PC-3 (cell line): Measurements from ENCODE around the gene WLS. TPM values are rescaled to one million over a fixed set of nuclear protein-coding genes. Genes with fewer than 3 reads are reported as not detected.

ENCODE experiments used
- ATAC-seq: fragments of 200-7000 bp; cut with Tn5 transposase; 2 replicates; pipeline ENCODE4 v1.9.1; 2020; ENCODE audit warnings: mild to moderate bottlenecking, moderate library complexity
- BruUV-seq: library from RNA; stranded (reverse); fragments of 400-500 nt; replicated peaks from 2 replicates; lab custom pipeline; 2021; lab: Mats Ljungman, UMichigan
- CTCF ChIA-PET: fragments of 300-600 bp; sonication (Branson Sonifier 250); formaldehyde crosslinking; loops from one replicate; lab custom pipeline; 2022; ENCODE audit warnings: antibody characterized with exemption; lab: Charles Lee
- POLR2A ChIA-PET: fragments of 300-600 bp; sonication (Branson Sonifier 250); formaldehyde crosslinking; loops from one replicate; lab custom pipeline; 2022; ENCODE audit warnings: antibody characterized with exemption; ENCODE audit not compliant: unreplicated experiment; lab: Charles Lee
- DNase-seq: peaks from one replicate; pipeline ENCODE4 v3.0.0-alpha.2; 2015
- H2AFZ ChIP-seq: fragments of 300-600 bp; sonication (generic); 2 replicates; pipeline ENCODE4 v1.6.0; 2016; ENCODE audit warnings: antibody characterized with exemption, low read length
- H3F3A ChIP-seq: fragments of 300-600 bp; sonication (generic); one replicate; pipeline ENCODE4 v1.6.0; 2017; ENCODE audit warnings: antibody characterized with exemption, low read length, control low read depth, mild to moderate bottlenecking; ENCODE audit not compliant: unreplicated experiment
- H3K27ac ChIP-seq: fragments of 300-600 bp; sonication (generic); 2 replicates; pipeline ENCODE4 v1.5.1; 2016; ENCODE audit warnings: mild to moderate bottlenecking, low read length
- H3K27me3 ChIP-seq: fragments of 300-600 bp; sonication (generic); 2 replicates; pipeline ENCODE4 v1.6.1; 2016; ENCODE audit warnings: low read length, mixed read lengths
- H3K36me3 ChIP-seq: fragments of 300-600 bp; sonication (generic); 2 replicates; pipeline ENCODE4 v1.6.1; 2016; ENCODE audit warnings: low read depth, mixed run types, low read length, mixed read lengths
- H3K4me1 ChIP-seq: fragments of 300-600 bp; sonication (generic); 2 replicates; pipeline ENCODE4 v1.5.1; 2016; ENCODE audit warnings: low read length; ENCODE audit not compliant: insufficient read depth
- H3K4me2 ChIP-seq: fragments of 300-600 bp; sonication (generic); 2 replicates; pipeline ENCODE4 v1.6.0; 2016; ENCODE audit warnings: low read length
- H3K4me3 ChIP-seq: fragments of 300-600 bp; sonication (generic); 2 replicates; pipeline ENCODE4 v1.5.1; 2016; ENCODE audit warnings: mild to moderate bottlenecking, low read length, mixed read lengths
- H3K79me2 ChIP-seq: fragments of 300-600 bp; sonication (generic); 2 replicates; pipeline ENCODE4 v1.6.1; 2017; ENCODE audit warnings: low read length, mixed read lengths
- H3K9ac ChIP-seq: fragments of 300-600 bp; sonication (generic); 2 replicates; pipeline ENCODE4 v1.6.0; 2016; ENCODE audit warnings: mild to moderate bottlenecking, low read length
- H3K9me2 ChIP-seq: fragments of 300-600 bp; sonication (generic); replicated peaks from 2 replicates; pipeline ENCODE4 v1.6.1; 2016; ENCODE audit warnings: mixed run types, low read length, mixed read lengths
- H3K9me3 ChIP-seq: fragments of 300-600 bp; sonication (generic); 2 replicates; pipeline ENCODE4 v1.6.1; 2016; ENCODE audit warnings: low read length, mixed read lengths
- H4K20me1 ChIP-seq: fragments of 300-600 bp; sonication (generic); 2 replicates; pipeline ENCODE4 v1.6.1; 2016; ENCODE audit warnings: low read length, mixed read lengths
- CTCF ChIP-seq: fragments of 300-600 bp; sonication (generic); conservative IDR thresholded peaks from 2 replicates; pipeline ENCODE4 v1.5.1; 2017; ENCODE audit warnings: antibody characterized with exemption, low read depth, mild to moderate bottlenecking, low read length
- EZH2 ChIP-seq: fragments of 300-600 bp; sonication (generic); IDR thresholded peaks from one replicate; pipeline ENCODE4 v1.6.1; 2017; ENCODE audit warnings: antibody characterized with exemption, mild to moderate bottlenecking, low read length; ENCODE audit not compliant: unreplicated experiment
- EZH2phosphoT487 ChIP-seq: fragments of 300-600 bp; sonication (generic); IDR thresholded peaks from 2 replicates; pipeline ENCODE4 v1.6.1; 2018; ENCODE audit warnings: mild to moderate bottlenecking, antibody characterized with exemption, low read length, borderline replicate concordance
- intact Hi-C: fragments of 100-400 bp; cut with micrococcal nuclease; formaldehyde crosslinking; loops from 2 replicates; pipeline ENCODE4 v1.9.0; 2023
- total RNA-seq: library from RNA; depleted of rRNA; stranded (reverse); fragments of >200 nt; gene quantifications from 2 replicates; pipeline ENCODE4 v1.2.3, GENCODE V29; 2014

Gene WLS
- total RNA-seq, 1 experiment from 2014 or later, result 19.1 TPM

GRCh38 chr1:68230484-68230802, 1.9 kb downstream of the WLS start:
- intact Hi-C loops, result loop anchor here (5.0 kb wide), 2 partner anchors 53 to 92 kb away; no protein-coding TSS in a partner anchor
- Histone ChIP-seq H3K9me2 (no peaks in the 10 kb centered on the region), H3K9ac (peak overlapping the region; percentile 81; the same call in 1 of the 2 replicates), H3K4me1 (peaks cover 25% of the 10 kb centered on the region; the same call in 1 of the 2 replicates), H3K4me2 (peak overlapping the region; percentile 100), H3K4me3 (peak overlapping the region; percentile 93), H3K27me3 (no peaks in the 10 kb centered on the region), H3K27ac (no peak overlapping the region), H3K79me2 (peaks cover 21% of the 10 kb centered on the region), H4K20me1 (no peaks in the 10 kb centered on the region), H3K9me3 (no peaks in the 10 kb centered on the region), H2AFZ (peak overlapping the region; percentile 73), H3K36me3 (no peaks in the 10 kb centered on the region), H3F3A (no peaks in the 10 kb centered on the region)
- no peak for ATAC-seq
- ChIA-PET CTCF (interaction anchor here (0.6 kb wide), 1 partner anchor 51 kb away, joined by 3 read pairs; no protein-coding TSS in a partner anchor), POLR2A (interaction anchor here (0.6 kb wide), 1 partner anchor 178 kb away, joined by 4 read pairs; no protein-coding TSS in a partner anchor)
- BruUV-seq, result no TSS peak
- no peak for DNase-seq
- TF ChIP-seq EZH2 (no peak), CTCF (no peak), EZH2phosphoT487 (no peak)

GRCh38 chr1:68229650-68230483, 2.5 kb downstream of the WLS start:
- Histone ChIP-seq H3K9me3 (no peaks in the 10 kb centered on the region), H3F3A (no peaks in the 10 kb centered on the region), H3K4me1 (peaks cover 25% of the 10 kb centered on the region; the same call in 1 of the 2 replicates), H3K27me3 (no peaks in the 10 kb centered on the region), H3K4me2 (peak overlapping the region; percentile 100), H3K27ac (no peak overlapping the region), H3K4me3 (peak overlapping the region; percentile 93; the same call in 1 of the 2 replicates), H3K79me2 (peaks cover 21% of the 10 kb centered on the region), H4K20me1 (no peaks in the 10 kb centered on the region), H3K9ac (no peak overlapping the region), H2AFZ (peak overlapping the region; percentile 73; the same call in 1 of the 2 replicates), H3K9me2 (no peaks in the 10 kb centered on the region), H3K36me3 (no peaks in the 10 kb centered on the region)
- ATAC-seq, result no peak
- ChIA-PET POLR2A (interaction anchor here (0.7 kb wide), 1 partner anchor 110 kb away, joined by 3 read pairs; no protein-coding TSS in a partner anchor), CTCF (no interaction called here)
- BruUV-seq, result no TSS peak
- intact Hi-C loops, result loop anchor here (5.0 kb wide), 2 partner anchors 53 to 92 kb away; no protein-coding TSS in a partner anchor
- no peak for DNase-seq
- TF ChIP-seq CTCF, result no peak
- TF ChIP-seq EZH2, result no peak
- TF ChIP-seq EZH2phosphoT487, result no peak
